Kidney capillary endothelial cell (primary cell): ENCODE results near the gene TRIM17.

ENCODE experiments used
- DNase-seq: peaks from one replicate; pipeline ENCODE4 v3.0.0-alpha.2; 2018; ENCODE audit warnings: low spot score

The TRIM17 gene

GRCh38 chr1:228417061-228417460 lies 400 bp upstream of the TRIM17 start:
- DNase-seq = no peak

DNA sequence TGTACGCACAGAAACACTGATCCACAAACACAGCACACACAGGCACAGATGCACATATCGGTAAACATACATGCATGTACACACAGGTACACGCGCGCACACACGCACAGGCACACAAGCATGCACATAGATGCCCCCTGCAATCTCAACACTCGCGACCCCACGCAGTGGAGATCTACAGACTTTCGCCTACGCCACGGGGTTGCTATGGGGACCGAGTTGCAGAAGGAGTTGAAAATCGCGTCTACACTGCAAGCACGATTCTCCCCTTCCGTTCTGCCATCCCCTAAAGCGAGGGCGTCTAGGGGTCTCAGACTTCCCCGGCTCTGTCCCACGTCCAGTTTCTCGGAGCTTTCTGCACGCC lies 826 bp downstream of the TRIM17 start:
- DNase-seq = no peak

DNA sequence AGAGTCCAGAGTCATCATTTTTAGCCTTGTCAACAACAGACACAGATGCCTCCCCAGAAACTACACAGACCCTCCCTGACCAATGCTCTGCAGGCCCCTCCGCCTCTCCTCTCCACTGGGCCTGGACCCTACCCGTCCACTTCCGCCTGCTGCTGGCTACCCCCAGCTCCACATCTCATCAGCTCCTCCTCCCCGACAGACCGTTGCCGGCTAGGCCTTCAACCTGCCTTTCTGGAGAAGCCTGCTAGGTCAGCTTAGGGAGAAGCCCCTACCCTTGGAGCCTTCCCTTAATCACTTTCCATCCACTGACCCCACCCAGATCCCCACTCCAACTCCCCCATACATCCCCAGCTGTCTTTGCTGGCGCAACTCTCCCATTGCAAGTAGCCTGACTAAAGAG lies 1.4 kb downstream of the TRIM17 start:
- no peak for DNase-seq

- DNase-seq = no peak
These were observed 2.0 kb downstream of the TRIM17 start for GRCh38 chr1:228414511-228415211.

GRCh38 chr1:228413241-228414010 lies 3.2 kb downstream of the TRIM17 start:
- DNase-seq = no peak

DNA sequence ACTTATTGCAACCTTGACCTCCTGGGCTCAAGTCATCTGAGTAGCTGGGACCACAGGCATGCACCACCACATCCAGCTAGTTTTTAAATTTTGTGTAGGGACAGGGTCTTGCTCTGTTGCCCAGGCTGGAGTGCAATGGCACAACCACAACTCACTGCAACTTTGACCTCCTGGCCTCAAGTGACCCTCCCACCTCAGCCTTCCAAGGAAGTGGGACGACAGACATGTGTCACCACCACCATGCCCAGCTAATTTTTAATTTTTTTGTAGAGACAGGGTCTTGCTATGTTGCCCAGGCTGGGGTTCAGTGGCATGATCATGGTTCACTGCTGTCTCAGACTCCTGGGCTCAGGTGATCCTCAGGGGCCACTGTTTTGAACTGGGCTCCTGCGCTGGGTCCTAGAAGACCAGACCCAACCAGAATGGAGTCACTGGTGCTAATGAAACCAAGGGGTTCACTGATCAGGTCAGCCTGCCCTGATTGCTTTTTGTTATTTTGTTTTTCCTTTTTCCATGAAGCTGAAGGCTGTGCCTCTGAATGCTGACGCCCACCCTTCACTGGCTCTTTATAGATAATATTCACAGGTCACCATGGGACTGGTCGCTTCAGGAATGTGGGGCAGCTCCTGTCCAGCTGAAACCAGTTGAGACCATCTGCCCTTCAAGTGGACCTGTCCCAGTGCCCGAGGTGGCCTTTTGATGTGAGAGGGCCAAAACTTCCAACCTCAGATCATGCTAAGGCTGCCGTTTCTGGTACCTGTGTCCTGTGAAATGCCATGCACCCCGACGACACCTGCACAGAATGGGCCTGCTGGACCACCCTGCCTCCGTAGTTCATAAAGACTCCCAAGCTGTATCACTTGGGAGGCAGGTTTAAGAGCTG lies 4.9 kb downstream of the TRIM17 start:
- no peak for DNase-seq

DNA sequence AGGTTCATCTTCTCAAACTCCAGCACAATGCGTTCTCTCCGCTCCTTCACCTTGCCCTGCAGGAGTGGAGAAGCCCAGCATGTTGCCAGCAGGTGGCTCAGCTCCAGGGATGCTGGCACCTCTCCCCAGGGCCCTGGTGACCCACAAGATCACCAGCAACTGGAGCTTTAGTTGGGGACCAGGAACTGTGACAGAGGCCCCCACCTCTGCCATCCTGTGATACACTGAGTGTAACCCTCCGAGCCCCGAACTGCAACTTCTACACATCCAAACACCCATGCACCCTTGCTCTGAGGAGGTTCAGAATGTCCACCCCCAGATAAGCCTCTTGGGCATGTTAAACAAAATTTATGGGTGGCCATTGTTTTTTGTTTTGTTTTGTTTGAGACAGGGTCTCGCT lies 5.5 kb downstream of the TRIM17 start:
- no peak for DNase-seq

DNA sequence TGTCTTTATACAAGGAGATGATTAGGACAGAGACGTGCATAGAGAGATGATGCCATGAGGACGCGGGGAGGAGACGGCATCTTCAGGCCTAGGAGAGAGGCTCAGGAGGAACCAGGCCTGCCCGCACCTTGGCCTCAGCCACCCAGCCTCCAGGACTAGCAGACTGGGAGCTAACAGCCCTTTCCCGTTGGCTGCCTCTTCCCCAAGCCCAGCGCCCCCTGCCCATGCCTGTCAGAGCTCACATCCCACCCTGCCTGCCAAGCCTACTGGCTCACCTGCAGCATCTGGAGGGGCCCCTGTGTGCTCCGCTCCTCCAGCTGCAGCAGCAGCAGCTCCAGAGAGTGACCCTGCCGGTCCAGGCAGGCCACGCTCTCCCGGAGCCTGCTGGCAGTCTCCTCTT lies 6.0 kb downstream of the TRIM17 start:
- DNase-seq = no peak

GRCh38 chr1:228410015-228410414 lies 6.6 kb downstream of the TRIM17 start:
- no peak for DNase-seq

GRCh38 chr1:228408869-228409805 lies 7.5 kb downstream of the TRIM17 start:
- no peak for DNase-seq

- DNase-seq = no peak
These were observed 8.4 kb downstream of the TRIM17 start for GRCh38 chr1:228408041-228408868.

GRCh38 chr1:228407106-228408040 lies 9.3 kb downstream of the TRIM17 start:
- no peak for DNase-seq

DNA sequence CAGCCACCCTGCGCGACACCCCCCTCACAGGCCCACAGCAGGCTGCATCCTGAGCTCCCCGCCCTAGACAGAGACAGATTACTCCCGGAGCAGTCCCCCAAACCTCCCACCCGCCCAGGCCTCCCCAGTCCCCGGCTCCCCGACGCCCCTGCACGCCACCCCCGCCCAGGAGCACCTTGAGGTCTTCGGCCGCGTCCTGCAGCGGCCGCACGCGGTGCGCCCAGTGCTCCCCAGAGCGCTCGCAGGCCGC lies 10.8 kb downstream of the TRIM17 start:
- no peak for DNase-seq

GRCh38 chr1:228405200-228405978 lies 11.3 kb downstream of the TRIM17 start:
- no peak for DNase-seq

GRCh38 chr1:228404107-228404720 lies 12.4 kb downstream of the TRIM17 start:
- DNase-seq = no peak

GRCh38 chr1:228403231-228403631 lies 13.4 kb downstream of the TRIM17 start:
- no peak for DNase-seq

GRCh38 chr1:228402641-228403025 lies 14.0 kb downstream of the TRIM17 start:
- DNase-seq = no peak

DNA sequence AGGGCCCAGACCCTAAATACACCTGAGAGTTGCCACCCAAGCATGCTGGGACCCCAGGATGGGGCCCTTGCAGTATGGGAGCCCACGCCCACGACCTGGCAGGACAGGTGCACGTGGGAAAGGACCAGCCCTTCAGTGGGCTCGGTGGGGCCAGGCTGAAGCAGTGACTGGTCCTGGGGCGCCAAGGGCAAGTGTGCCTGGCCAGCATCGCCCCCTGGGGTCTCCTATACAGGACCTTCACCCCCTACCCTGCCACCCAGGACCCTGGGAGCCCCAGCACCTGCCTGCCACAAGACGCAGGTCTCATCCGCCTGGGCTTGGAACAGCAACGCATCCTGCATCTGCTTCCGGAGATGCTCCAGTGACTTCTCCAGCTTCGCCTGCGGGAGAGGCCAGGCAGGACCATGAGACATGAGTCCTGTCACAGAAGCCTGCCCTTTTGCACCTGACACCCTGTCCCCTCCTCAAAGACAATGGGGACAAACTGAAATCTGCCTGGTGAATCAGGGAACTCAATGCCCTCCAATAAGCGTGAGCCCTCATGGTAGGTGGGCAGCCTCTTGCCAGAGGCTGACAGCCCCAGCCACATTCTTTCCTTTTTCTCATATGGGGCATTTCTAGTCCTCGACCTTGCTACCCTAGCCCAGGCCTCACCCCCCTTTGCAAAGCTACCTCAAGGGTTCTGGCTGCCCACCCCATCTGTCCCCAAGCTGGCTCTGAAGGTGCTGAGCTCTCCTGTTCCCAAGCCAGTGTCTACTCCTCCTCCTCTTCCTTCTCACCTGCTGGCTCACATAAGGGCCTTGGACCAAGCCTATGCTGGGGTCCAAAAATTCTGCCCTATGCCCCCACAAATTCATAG lies 14.7 kb downstream of the TRIM17 start:
- DNase-seq = no peak
